ENCODE data around the gene FYCO1.

DNA sequence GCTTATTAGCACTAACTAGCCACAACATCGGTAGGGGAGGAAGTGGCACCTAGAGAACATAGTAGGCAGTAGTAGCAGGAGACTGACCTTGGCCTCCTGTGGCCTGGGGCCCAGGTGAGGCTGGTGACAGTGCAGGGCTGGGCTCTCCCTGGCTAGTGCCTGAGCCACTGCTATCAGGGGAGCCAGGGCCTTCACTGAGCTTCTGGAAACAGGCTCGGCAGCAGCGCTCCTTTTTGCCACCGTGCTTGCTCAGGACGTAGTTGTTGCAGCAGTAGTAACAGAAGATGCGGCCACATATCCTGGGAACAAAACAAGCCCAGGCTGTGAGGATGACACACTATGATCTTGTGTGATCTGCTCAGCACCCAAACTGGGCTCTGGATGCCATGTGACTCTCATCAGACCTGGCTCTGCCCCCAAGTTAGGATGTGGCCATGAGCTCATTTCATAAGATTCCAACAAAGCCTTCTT lies 37.3 kb downstream of the FYCO1 start:
- TF ChIP-seq, protein P1, sequence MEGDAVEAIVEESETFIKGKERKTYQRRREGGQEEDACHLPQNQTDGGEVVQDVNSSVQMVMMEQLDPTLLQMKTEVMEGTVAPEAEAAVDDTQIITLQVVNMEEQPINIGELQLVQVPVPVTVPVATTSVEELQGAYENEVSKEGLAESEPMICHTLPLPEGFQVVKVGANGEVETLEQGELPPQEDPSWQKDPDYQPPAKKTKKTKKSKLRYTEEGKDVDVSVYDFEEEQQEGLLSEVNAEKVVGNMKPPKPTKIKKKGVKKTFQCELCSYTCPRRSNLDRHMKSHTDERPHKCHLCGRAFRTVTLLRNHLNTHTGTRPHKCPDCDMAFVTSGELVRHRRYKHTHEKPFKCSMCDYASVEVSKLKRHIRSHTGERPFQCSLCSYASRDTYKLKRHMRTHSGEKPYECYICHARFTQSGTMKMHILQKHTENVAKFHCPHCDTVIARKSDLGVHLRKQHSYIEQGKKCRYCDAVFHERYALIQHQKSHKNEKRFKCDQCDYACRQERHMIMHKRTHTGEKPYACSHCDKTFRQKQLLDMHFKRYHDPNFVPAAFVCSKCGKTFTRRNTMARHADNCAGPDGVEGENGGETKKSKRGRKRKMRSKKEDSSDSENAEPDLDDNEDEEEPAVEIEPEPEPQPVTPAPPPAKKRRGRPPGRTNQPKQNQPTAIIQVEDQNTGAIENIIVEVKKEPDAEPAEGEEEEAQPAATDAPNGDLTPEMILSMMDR (conservative IDR thresholded peaks at IDR 0.05): no peak
- no peak for TF ChIP-seq EZH2 (IDR thresholded peaks at IDR 0.05; ENCODE audit: low read depth)
